ENCODE measurements around the gene WNT7A.

Gene WNT7A

DNA sequence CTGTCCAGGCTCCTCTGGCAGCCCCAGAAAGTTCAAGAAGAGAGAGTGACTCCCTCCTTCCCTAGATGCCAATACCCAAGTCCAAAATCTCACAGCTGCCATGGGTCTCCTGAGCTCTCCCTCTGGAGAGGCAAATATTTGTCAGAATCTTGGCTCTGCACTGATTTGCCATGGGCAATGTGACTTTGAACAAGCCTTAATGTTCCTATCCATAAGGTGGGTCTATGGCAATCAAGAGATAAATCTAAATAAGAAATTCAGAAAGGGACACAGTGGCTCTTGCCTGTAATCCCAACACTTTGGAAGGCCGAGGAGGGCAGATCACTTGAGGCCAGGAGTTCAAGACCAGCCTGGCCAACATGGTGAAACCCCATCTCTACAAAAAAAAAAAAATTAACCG lies 12.4 kb upstream of the WNT7A start:
- no peak overlapping the region for H3K27ac ChIP-seq

DNA sequence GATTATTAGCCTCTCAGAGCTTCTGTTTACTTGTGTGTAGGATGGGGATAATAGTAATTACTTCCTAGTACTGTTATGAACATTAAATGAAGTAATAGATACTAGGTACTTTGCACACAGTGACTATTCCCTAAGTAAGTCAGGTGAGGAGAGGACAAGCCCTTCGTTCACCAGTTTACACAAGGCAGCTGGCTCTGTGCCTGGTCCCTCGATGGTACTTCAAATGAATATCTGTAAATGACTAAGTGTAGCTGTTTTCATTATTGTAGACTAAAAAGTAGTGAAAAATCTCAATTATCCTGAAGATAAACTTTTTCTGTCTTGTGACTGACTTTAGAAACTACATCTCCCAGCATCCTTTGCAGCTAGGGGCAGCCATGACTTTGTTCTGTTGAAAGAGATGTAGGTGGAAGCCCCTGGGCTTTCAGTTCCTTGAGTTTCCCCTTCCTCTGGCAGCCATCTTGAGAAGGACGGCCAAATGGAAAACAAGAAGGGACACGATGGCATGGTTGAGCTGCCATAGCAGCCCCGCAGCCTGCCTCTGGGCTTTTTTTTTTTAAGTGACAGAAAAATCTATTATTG lies 11.7 kb upstream of the WNT7A start:
- no peak overlapping the region for H3K27ac ChIP-seq
- peaks cover 7% of the 10 kb centered on the region for H3K9me3 ChIP-seq (ENCODE audit: severe bottlenecking)
- no peak for DNase-seq

More for the DNA sequence above, 12.4 kb upstream of the WNT7A start:
- no peak for DNase-seq
- Histone ChIP-seq H3K9me3 (ENCODE audit: severe bottlenecking) (peaks cover 7% of the 10 kb centered on the region), H3K4me3 (ENCODE audit: low read depth, low read length) (no peak overlapping the region), H3K36me3 (no peaks in the 10 kb centered on the region), H3K27me3 (ENCODE audit: insufficient read depth, low read depth, severe bottlenecking) (peaks cover 61% of the 10 kb centered on the region)
- TF ChIP-seq, protein P1, sequence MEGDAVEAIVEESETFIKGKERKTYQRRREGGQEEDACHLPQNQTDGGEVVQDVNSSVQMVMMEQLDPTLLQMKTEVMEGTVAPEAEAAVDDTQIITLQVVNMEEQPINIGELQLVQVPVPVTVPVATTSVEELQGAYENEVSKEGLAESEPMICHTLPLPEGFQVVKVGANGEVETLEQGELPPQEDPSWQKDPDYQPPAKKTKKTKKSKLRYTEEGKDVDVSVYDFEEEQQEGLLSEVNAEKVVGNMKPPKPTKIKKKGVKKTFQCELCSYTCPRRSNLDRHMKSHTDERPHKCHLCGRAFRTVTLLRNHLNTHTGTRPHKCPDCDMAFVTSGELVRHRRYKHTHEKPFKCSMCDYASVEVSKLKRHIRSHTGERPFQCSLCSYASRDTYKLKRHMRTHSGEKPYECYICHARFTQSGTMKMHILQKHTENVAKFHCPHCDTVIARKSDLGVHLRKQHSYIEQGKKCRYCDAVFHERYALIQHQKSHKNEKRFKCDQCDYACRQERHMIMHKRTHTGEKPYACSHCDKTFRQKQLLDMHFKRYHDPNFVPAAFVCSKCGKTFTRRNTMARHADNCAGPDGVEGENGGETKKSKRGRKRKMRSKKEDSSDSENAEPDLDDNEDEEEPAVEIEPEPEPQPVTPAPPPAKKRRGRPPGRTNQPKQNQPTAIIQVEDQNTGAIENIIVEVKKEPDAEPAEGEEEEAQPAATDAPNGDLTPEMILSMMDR (IDR thresholded peaks at IDR 0.05; ENCODE audit: low read depth, low read length): no peak

DNA sequence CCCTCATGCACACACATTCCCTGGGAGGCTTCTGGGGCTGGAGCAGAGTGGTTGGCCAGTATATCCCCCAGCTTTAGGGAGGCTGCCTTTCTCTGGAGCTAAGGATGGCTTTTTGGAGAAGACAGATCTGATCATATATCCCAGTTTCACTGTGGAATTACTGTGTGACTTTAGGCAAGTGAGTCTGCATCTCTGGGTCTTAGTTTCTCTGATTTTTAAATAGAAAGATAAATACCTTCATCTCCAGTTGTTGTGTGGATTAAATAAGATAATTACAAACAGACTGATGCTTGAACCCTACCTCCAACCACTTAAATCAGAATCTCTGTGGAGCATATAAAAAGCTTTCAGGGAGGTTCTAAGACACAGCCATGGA lies 11.1 kb upstream of the WNT7A start:
- no peak overlapping the region for H3K27ac ChIP-seq
- peaks cover 7% of the 10 kb centered on the region for H3K9me3 ChIP-seq (ENCODE audit: severe bottlenecking)
- H3K36me3 ChIP-seq: no peaks in the 10 kb centered on the region
- TF ChIP-seq, protein P1 (IDR thresholded peaks at IDR 0.05; ENCODE audit: low read depth, low read length): no peak
- peaks cover 60% of the 10 kb centered on the region for H3K27me3 ChIP-seq (ENCODE audit: insufficient read depth, low read depth, severe bottlenecking)
- no peak overlapping the region for H3K4me3 ChIP-seq (ENCODE audit: low read depth, low read length)
- DNase-seq: no peak

More for the DNA sequence above, 11.7 kb upstream of the WNT7A start:
- H3K27me3 ChIP-seq (ENCODE audit: insufficient read depth, low read depth, severe bottlenecking): peaks cover 59% of the 10 kb centered on the region
- TF ChIP-seq, protein P1 (IDR thresholded peaks at IDR 0.05; ENCODE audit: low read depth, low read length): no peak
- H3K4me3 ChIP-seq (ENCODE audit: low read depth, low read length): no peak overlapping the region
- no peaks in the 10 kb centered on the region for H3K36me3 ChIP-seq

DNA sequence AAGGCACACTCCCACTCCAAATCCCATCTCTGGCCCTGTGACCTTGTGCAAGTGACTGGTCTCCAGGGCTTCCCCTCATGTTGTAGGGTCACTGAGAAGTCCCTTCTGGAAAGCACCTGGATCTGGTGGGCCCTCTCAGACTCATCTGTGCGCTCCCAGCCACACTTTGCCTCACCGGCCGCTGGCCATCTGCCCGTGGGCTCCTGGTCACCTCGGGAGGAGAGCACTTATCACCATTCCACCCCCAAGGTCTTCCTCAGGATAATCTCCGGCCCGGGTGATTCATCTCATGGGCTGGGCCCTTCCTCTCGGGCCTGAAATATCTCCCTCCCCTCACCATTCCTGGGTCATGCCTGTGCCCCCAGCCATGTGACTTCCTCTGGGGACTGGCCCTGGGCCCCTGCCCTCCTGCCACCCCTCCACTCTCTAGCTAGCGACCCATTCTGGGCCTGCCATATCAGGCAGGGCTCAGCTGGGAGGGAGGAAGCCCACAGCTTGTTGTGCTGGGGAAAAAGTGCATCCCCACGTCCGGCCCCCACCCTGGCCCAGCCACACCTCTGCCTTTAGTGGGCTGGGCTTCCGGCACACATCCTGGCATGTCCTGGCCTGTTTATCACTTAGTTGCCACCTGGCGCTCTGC lies 10.6 kb upstream of the WNT7A start:
- Histone ChIP-seq H3K27me3 (ENCODE audit: insufficient read depth, low read depth, severe bottlenecking) (peaks cover 60% of the 10 kb centered on the region), H3K36me3 (no peaks in the 10 kb centered on the region), H3K4me3 (ENCODE audit: low read depth, low read length) (no peak overlapping the region), H3K9me3 (ENCODE audit: severe bottlenecking) (peaks cover 7% of the 10 kb centered on the region), H3K27ac (no peak overlapping the region)
- TF ChIP-seq, protein P1 (IDR thresholded peaks at IDR 0.05; ENCODE audit: low read depth, low read length): no peak
- DNase-seq: no peak

DNA sequence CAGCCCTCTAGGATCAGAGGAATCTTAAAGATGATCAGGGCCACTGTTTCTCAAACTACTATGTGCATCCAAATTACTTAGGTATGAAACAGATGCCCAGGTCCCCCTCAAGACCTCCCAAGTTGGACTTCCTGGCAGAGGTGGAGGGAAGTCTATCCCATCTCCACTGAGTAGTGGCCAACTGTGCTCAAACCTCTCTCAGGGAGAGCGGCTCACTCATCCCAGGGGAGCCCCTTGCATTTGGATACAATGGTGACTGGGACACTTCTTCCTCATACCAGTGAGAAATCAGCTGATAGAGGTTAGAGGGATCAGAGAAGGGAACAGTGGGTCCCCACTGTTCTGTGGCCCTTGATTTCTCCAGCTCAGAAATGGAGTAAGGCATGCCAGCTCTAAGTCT lies 8.7 kb upstream of the WNT7A start:
- peaks cover 63% of the 10 kb centered on the region for H3K27me3 ChIP-seq (ENCODE audit: insufficient read depth, low read depth, severe bottlenecking)
- TF ChIP-seq, protein P1 (IDR thresholded peaks at IDR 0.05; ENCODE audit: low read depth, low read length): no peak
- no peaks in the 10 kb centered on the region for H3K36me3 ChIP-seq
- no peak overlapping the region for H3K27ac ChIP-seq
- peaks cover 2% of the 10 kb centered on the region for H3K9me3 ChIP-seq (ENCODE audit: severe bottlenecking)
- H3K4me3 ChIP-seq (ENCODE audit: low read depth, low read length): no peak overlapping the region
- no peak for DNase-seq
